Endothelial cell (in vitro differentiated cells): ENCODE measurements around the gene CSKMT. TPM values are rescaled to one million over a fixed set of nuclear protein-coding genes. Genes with fewer than 3 reads are reported as not detected.

ENCODE experiments used
- DNase-seq: peaks from one replicate; pipeline ENCODE4 v3.0.0; 2021; ENCODE audit warnings: low spot score
- H3K27ac Mint-ChIP-seq: one replicate; pipeline ENCODE4 v1.8.0; 2021; ENCODE audit warnings: mixed read lengths, inconsistent platforms; ENCODE audit not compliant: unreplicated experiment
- H3K27me3 Mint-ChIP-seq: one replicate; pipeline ENCODE4 v1.8.0; 2021; ENCODE audit warnings: mild to moderate bottlenecking, moderate library complexity, mixed read lengths, inconsistent platforms; ENCODE audit not compliant: unreplicated experiment
- H3K36me3 Mint-ChIP-seq: one replicate; pipeline ENCODE4 v1.8.0; 2021; ENCODE audit warnings: mild to moderate bottlenecking, low read depth, mixed read lengths, inconsistent platforms; ENCODE audit not compliant: unreplicated experiment
- H3K4me1 Mint-ChIP-seq: one replicate; pipeline ENCODE4 v1.8.0; 2021; ENCODE audit warnings: mild to moderate bottlenecking, mixed read lengths, inconsistent platforms; ENCODE audit not compliant: unreplicated experiment
- H3K4me3 Mint-ChIP-seq: one replicate; pipeline ENCODE4 v1.8.0; 2021; ENCODE audit warnings: mild to moderate bottlenecking, mixed read lengths, inconsistent platforms; ENCODE audit not compliant: unreplicated experiment
- H3K9me3 Mint-ChIP-seq: one replicate; pipeline ENCODE4 v1.8.0; 2021; ENCODE audit warnings: mixed read lengths, inconsistent platforms; ENCODE audit not compliant: unreplicated experiment
- CTCF ChIP-seq: fragments of 200-600 bp; sonication (generic); IDR thresholded peaks from one replicate; pipeline ENCODE4 v1.5.0; 2021; ENCODE audit warnings: antibody characterized with exemption; ENCODE audit not compliant: unreplicated experiment
- total RNA-seq: library from RNA; stranded (reverse); fragmentation: NEBNext Ultra II Directional; extraction: Animal tissue kit (Norgen Biotek cat#: 25700); gene quantifications from one replicate; pipeline ENCODE4 v1.2.1, GENCODE V29; 2021; ENCODE audit not compliant: unreplicated experiment

CSKMT gene
- total RNA-seq, 1 donor from 2014 or later: 8.7 TPM

- Mint-ChIP-seq H3K4me3 (peak overlapping the region; percentile 86), H3K27ac (peak overlapping the region; percentile 94), H3K9me3 (no peaks in the 10 kb centered on the region), H3K4me1 (peaks cover 26% of the 10 kb centered on the region), H3K27me3 (peaks cover 9% of the 10 kb centered on the region), H3K36me3 (peaks cover 15% of the 10 kb centered on the region)
- no peak for DNase-seq
- no peak for TF ChIP-seq CTCF
Measured at GRCh38 chr11:62705413-62705812, 40.3 kb downstream of the CSKMT start.

GRCh38 chr11:62705880-62706849 lies 41.1 kb downstream of the CSKMT start:
- Mint-ChIP-seq H3K27ac (peak overlapping the region; percentile 94), H3K4me1 (peaks cover 28% of the 10 kb centered on the region), H3K4me3 (peak overlapping the region; percentile 92), H3K36me3 (peaks cover 17% of the 10 kb centered on the region), H3K27me3 (peaks cover 9% of the 10 kb centered on the region), H3K9me3 (no peaks in the 10 kb centered on the region)
- TF ChIP-seq CTCF: no peak
- DNase-seq: peak; percentile 97

GRCh38 chr11:62706850-62707247 lies 41.7 kb downstream of the CSKMT start:
- Mint-ChIP-seq H3K27me3 (peaks cover 9% of the 10 kb centered on the region), H3K27ac (peak overlapping the region; percentile 89), H3K9me3 (no peaks in the 10 kb centered on the region), H3K4me3 (peak overlapping the region; percentile 92), H3K36me3 (peaks cover 17% of the 10 kb centered on the region), H3K4me1 (peaks cover 28% of the 10 kb centered on the region)
- no peak for DNase-seq
- no peak for TF ChIP-seq CTCF

GRCh38 chr11:62707277-62707861 lies 42.3 kb downstream of the CSKMT start, which contains the start of the genes BSCL2 and GNG3:
Gene BSCL2 (minus strand): TSS chr11:62707424. CDS start chr11:62707195, 229 bp downstream.
Gene GNG3 (plus strand): TSS chr11:62707676. CDS start chr11:62708296, 620 bp downstream.
- Mint-ChIP-seq H3K9me3 (no peaks in the 10 kb centered on the region), H3K36me3 (peaks cover 17% of the 10 kb centered on the region), H3K4me1 (peaks cover 28% of the 10 kb centered on the region), H3K4me3 (peak within 1 kb of the TSS; percentile 92), H3K27ac (peak within 1 kb of the TSS; percentile 89), H3K27me3 (peaks cover 9% of the 10 kb centered on the region)
- peak; percentile 75 for DNase-seq
- no peak for TF ChIP-seq CTCF
